Measurements from ENCODE around the gene RNFT2. TPM values are rescaled to one million over a fixed set of nuclear protein-coding genes. Genes with fewer than 3 reads are reported as not detected.

The RNFT2 gene
- 1 to 10 TPM; 4.7 to 6.2 (median 4.9) TPM for polyA plus RNA-seq (ENCODE audit: insufficient read length in 4 of 4)

DNA sequence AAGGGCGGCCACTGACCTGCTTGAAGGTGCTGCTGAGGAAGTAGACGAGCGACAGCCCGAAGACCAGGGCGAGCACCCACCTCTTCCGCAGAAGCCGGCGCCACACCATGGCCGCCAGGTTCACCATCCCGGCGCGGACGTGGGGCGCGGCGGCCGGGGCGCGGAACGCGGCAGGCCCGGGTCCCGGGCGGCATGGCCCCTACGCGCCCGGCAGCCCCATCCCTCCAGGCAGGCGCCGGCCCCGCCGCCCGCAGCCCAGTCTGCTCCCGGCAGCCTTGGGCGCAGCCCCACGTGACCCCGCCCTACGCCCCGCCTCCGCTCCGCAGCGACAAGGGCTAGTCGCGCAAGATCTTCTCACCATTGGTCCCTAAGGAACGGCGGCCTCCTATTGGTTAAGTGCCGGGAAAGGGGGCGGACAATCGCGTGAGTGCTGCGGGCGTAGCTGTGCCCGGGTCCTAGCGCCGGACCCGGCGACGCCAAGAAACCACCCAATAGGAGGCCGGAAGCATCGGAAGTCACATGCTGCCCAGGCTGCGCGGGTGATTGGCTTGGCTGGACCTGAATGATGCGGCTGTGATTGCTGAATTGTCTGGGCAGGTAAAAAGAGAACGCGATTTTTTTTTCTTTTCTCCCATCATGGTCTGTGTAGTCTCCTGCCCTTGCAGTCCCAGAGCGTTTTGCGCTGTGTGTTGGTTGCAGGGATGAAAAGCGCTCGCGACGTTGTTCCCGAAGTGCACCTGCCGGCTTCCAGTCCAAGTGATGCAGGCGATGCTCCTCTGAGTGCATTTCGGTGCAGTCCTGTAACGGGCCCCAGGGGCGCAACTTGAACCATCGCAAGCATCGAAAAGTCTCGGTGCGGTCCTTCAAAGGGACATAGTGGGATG, at the start of gene RNFT2, which contains the start of gene SPRING1:
RNFT2 (plus strand) TSS at position 542 of the 884 bp plus-strand sequence. CDS start 2,183 bp downstream, outside the sequence.
SPRING1 (minus strand) TSS at position 296 of the 884 bp plus-strand sequence; CDS start at position 127, 169 bp downstream.
- peak; percentile 95 to 99 (median 98) for DNase-seq (ENCODE audit: low read depth in 4 of 4, low spot score in 3 of 4)

- DNase-seq (ENCODE audit: low read depth in 4 of 4, low spot score in 3 of 4), result no peak
Measured at GRCh38 chr12:116689521-116689920, 48.6 kb upstream of the RNFT2 start.

DNA sequence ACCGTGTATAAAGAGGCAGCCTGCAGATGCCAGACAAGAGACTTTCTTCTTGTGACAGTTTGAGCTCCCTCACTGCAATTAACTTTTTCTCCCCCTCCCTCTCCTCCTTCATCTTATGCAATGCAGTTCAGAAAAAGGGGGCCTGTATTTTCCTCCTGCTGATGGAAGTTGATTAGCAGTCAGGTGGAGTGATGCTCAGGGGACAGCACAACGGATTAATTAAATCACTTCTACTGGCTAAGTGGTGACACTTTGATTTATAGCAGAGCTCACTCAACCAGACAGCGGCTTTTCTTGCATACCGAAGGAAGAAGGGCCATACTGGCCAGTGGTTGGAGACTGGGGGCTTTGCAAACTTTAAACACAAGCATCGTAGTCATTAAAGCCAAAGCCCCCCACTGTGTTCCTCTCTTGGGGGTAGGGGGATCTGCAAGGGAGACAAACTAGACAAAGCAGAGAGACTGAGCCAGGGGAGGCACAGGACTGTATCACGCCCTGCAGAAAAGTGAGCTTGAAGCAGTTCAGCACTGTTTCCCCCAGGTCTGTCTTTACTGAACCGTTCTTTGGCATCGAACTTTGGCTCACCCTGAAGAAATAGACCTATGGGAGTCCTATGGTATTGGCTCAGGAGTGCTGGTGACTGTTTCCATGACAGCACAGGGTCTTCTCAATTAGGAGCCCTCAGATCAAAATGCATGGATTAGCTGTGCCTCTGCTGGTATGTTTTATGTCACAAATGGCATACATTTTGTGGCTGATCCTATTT, 48.0 kb upstream of the RNFT2 start:
- DNase-seq (ENCODE audit: low read depth in 4 of 4, low spot score in 3 of 4), result peak in 1 of 4 donors; percentile 38

DNA sequence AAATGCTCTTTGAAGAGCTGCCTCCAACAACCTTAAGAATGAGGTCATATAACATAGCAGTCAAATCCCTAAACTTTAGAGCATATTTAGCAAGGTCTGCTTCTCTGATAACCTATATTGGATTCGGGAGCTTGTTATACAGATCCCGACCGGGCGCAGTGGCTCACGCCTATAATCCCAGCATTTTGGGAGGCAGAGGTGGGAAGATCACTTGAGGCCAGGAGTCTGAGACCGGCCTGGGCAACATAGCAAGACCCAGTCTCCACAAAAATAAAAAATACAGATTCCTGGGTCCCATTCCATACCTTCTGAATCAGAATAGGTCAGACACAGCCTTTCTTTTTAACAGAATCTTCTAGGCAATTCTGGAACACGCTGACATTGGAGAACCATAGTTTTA, 46.9 kb upstream of the RNFT2 start:
- no peak for DNase-seq (ENCODE audit: low read depth in 4 of 4, low spot score in 3 of 4)

DNA sequence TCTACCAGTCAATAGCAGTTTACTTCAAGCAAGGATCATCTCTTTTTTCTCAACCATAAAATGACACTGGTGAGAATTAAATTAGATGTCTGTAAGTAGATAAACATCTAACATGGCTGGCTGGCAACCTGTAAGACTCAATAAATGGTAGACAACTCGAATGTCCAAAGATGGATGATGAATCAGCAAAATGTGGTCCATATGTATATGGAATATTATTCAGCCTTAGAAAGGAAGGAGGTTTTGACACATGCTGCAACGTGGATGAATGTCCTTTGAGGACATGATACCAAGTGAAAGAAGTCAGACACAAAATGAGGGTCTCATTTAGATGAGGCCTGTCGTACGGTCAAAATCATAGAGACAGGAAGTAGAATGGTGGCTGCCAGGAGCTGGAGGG, 46.5 kb upstream of the RNFT2 start:
- DNase-seq (ENCODE audit: low read depth in 4 of 4, low spot score in 3 of 4), result no peak

DNA sequence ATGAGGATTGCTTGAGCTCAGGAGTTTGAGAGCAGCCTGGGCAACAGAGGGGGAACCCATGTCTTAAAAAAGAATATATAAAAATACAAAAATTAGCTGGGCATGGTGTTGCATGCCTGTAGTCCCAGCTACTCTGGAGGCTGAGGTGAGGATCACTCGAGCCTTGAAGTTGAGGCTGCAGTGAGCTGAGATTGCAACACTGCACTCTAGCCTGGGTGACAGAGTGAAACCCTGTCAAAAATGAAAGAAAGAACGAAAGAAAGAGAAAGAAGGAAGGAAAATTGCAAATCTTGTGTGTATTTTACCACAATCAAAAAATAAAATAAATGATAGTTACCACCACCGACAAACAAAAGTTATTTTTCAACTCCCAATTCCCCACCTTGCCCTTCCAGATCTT, 45.5 kb upstream of the RNFT2 start:
- no peak for DNase-seq (ENCODE audit: low read depth in 4 of 4, low spot score in 3 of 4)

DNA sequence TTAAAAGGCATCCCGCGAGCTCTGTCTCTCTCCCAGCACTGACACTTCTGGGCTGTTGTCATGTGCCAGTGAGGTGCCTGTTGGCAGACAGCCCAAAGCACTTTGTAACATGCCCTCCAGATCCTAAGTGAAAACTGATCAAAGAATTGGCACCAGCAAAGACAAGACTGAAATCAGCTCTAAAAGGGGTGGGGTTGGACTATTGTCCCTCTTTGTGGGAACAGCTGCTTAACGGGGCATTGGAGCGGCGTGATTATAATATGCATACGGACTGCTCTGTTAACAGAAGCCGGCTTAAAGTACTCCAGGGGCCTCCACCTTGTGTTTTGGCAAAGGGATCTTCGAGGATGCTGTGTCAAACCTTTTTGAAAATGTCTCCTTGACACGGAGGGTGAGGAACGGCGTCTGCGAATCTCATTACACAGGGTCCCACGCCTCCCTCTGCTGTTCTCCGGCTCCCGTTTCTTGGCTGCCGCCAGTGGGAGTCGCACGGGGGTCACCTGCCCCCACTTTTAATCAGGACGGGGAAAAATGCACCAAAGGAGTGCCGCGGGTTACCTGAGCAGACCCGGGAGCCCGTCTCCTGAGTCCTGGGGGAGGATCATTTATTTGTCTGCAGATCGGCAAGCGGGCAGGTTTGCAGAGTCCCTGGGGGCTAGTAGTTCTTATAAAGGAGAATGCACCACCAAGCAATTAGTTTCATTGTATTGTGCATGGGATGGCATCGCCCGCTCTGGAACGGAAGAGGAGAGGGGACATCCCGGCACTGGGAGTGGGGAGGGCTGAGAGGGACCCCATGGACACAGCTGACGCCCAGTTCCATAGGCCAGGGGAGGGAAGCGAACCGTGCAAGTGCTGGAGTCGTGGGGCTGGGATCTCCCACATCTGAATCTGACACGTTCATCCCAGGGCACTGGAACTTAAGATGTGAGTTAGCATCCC, 44.6 kb upstream of the RNFT2 start:
- no peak for DNase-seq (ENCODE audit: low read depth in 4 of 4, low spot score in 3 of 4)

GRCh38 chr12:116694653-116695463, 43.3 kb upstream of the RNFT2 start:
- no peak for DNase-seq (ENCODE audit: low read depth in 4 of 4, low spot score in 3 of 4)

GRCh38 chr12:116695464-116695725, 42.7 kb upstream of the RNFT2 start:
- DNase-seq (ENCODE audit: low read depth in 4 of 4, low spot score in 3 of 4), result no peak

DNA sequence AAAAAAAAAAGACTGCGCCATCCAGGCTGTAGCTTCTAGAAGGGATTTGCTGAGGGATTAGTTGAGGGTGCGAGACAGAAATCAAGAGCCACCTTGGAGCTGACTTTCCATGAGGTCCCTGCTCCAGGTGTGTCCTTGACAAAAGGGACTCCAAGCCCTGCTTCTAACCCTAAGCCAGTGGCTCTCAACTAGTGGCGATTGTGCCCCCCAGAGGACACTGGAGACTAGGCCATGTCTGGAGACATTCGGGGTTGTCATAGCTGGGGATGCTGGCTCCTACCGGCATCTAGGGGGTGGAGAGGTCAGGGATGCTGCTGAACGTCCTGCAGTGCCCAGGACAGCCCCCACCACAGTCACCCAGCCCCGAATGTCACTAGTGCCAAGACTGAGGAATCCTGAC, 40.8 kb upstream of the RNFT2 start:
- DNase-seq (ENCODE audit: low read depth in 4 of 4, low spot score in 3 of 4), result no peak

DNA sequence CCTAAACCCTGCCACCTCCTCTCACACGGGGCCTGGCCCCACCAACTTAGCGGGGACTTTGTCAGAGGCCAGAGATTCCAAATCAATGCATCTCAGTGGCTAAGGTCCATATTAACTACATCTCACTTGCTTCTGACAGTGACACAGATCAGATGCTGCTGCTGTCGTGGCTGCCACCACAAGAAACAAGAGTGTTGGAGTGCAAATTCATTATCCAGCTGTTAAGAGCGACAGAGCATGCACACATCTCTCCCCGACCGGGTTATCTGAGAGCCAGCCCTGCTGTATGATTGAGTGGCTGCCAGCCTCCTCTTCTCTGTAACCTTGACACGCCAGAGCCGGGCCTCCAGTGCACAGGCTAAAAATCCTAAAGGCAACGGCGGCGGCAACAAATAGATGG, 40.4 kb upstream of the RNFT2 start:
- DNase-seq (ENCODE audit: low read depth in 4 of 4, low spot score in 3 of 4), result no peak

GRCh38 chr12:116698116-116698515, 40.0 kb upstream of the RNFT2 start:
- DNase-seq (ENCODE audit: low read depth in 4 of 4, low spot score in 3 of 4), result no peak

DNA sequence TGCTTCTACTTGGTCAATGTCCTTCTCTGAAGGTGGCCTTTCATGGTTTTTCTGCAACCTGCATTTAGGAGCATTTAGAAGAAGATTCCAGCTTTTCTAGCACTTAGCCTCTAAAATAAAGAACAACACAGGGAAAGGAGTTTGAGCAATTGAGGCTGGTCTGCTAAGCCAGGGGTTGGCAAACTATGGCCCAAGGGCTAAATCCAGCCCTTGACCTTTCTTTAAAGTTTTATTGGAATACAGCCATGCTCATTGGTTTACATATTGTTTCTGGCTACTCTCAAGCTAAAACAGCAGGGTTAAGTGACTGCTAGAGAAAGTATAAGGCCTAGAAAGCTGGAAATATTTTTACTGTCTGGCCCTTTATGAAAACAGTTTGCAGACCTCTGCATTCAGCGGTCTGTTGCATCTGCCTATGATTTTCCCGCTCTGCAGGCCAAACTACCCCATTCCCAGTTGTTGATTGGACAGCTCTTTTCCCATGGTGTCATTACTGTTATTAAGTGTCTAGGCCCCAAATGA, 39.5 kb upstream of the RNFT2 start:
- no peak for DNase-seq (ENCODE audit: low read depth in 4 of 4, low spot score in 3 of 4)

- DNase-seq (ENCODE audit: low read depth in 4 of 4, low spot score in 3 of 4), result no peak
Measured at GRCh38 chr12:116700066-116700465, 38.0 kb upstream of the RNFT2 start.

GRCh38 chr12:116701432-116701831, 36.7 kb upstream of the RNFT2 start:
- DNase-seq (ENCODE audit: low read depth in 4 of 4, low spot score in 3 of 4), result no peak

GRCh38 chr12:116703214-116703795, 34.8 kb upstream of the RNFT2 start:
- no peak for DNase-seq (ENCODE audit: low read depth in 4 of 4, low spot score in 3 of 4)

DNA sequence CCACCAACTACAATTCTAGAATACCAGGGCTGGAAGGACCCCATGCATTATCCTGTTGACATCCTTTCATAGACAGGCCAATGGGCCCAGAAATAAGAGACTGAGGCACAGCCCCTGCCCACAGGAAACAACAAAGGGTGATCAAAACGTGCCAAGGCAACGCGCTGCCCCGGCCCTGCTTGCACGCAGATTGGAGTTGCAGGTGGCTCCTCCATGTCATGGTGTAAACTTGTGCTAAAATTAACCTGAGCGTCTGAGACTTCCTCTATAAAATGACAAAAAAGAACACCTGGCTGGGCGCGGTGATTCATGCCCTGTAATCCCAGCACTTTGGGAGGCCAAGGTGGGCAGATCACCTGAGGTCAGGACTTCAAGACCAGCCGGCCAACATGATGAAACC, 30.4 kb upstream of the RNFT2 start:
- DNase-seq (ENCODE audit: low read depth in 4 of 4, low spot score in 3 of 4), result no peak

GRCh38 chr12:116708826-116709756, 29.0 kb upstream of the RNFT2 start:
- no peak for DNase-seq (ENCODE audit: low read depth in 4 of 4, low spot score in 3 of 4)
